GM23338 (cell line): ENCODE measurements around the gene FKBP6. TPM values are rescaled to one million over a fixed set of nuclear protein-coding genes. Genes with fewer than 3 reads are reported as not detected.

ENCODE experiments used
- ATAC-seq: fragments of 200-7000 bp; cut with Tn5 transposase; 3 replicates; pipeline ENCODE4 v1.9.1; 2020
- DNase-seq: peaks from one replicate; pipeline ENCODE4 v3.0.0-alpha.2; 2015; ENCODE audit warnings: low spot score
- H2AFZ ChIP-seq: fragments of 200-600 bp; sonication (generic); 2 replicates; pipeline ENCODE4 v1.8.0; 2016; ENCODE audit warnings: antibody characterized with exemption, mild to moderate bottlenecking, moderate library complexity
- H3F3A ChIP-seq: fragments of 200-600 bp; sonication (generic); replicated peaks from 2 replicates; pipeline ENCODE4 v1.8.0; 2017; ENCODE audit warnings: antibody characterized with exemption, mixed run types, low read depth
- H3K27ac ChIP-seq: fragments of 200-600 bp; sonication (generic); 2 replicates; pipeline ENCODE4 v1.6.1; 2016; ENCODE audit warnings: low read depth
- H3K27me3 ChIP-seq: fragments of 200-600 bp; sonication (generic); 2 replicates; pipeline ENCODE4 v1.8.0; 2016; ENCODE audit warnings: mild to moderate bottlenecking, mixed run types, moderate library complexity; ENCODE audit not compliant: insufficient read depth
- H3K36me3 ChIP-seq: fragments of 200-600 bp; sonication (generic); 2 replicates; pipeline ENCODE4 v1.8.0; 2016; ENCODE audit warnings: mild to moderate bottlenecking; ENCODE audit not compliant: insufficient read depth
- H3K4me1 ChIP-seq: fragments of 200-600 bp; sonication (generic); 2 replicates; pipeline ENCODE4 v1.8.0; 2016; ENCODE audit warnings: mild to moderate bottlenecking, moderate library complexity; ENCODE audit not compliant: insufficient read depth
- H3K4me2 ChIP-seq: fragments of 200-600 bp; sonication (generic); 2 replicates; pipeline ENCODE4 v1.7.1; 2017; ENCODE audit warnings: mixed run types
- H3K4me3 ChIP-seq: fragments of 200-600 bp; sonication (generic); 2 replicates; pipeline ENCODE4 v1.6.1; 2016; ENCODE audit warnings: mixed run types
- H3K79me2 ChIP-seq: fragments of 200-600 bp; sonication (generic); replicated peaks from 2 replicates; pipeline ENCODE4 v1.8.0; 2017; ENCODE audit warnings: mild to moderate bottlenecking; ENCODE audit not compliant: insufficient read depth
- H3K9me2 ChIP-seq: fragments of 200-600 bp; sonication (generic); 2 replicates; pipeline ENCODE4 v1.8.0; 2017; ENCODE audit not compliant: insufficient read depth
- H4K20me1 ChIP-seq: fragments of 200-600 bp; sonication (generic); replicated peaks from 2 replicates; pipeline ENCODE4 v1.8.0; 2017; ENCODE audit warnings: mild to moderate bottlenecking; ENCODE audit not compliant: insufficient read depth
- H3K27ac Mint-ChIP-seq: 2 replicates; pipeline ENCODE4 v1.8.0; 2020; ENCODE audit warnings: inconsistent platforms, mild to moderate bottlenecking, moderate library complexity, mixed read lengths
- H3K27me3 Mint-ChIP-seq: 3 replicates; pipeline ENCODE4 v1.8.0; 2022; ENCODE audit warnings: low read depth, mild to moderate bottlenecking, moderate library complexity, mixed read lengths, inconsistent platforms; ENCODE audit not compliant: insufficient read depth, poor library complexity
- H3K36me3 Mint-ChIP-seq: 3 replicates; pipeline ENCODE4 v1.8.0; 2021; ENCODE audit warnings: low read depth, mild to moderate bottlenecking, inconsistent platforms, moderate library complexity, mixed read lengths
- H3K4me1 Mint-ChIP-seq: 3 replicates; pipeline ENCODE4 v1.8.0; 2020; ENCODE audit warnings: mild to moderate bottlenecking, inconsistent platforms, mixed read lengths
- H3K4me3 Mint-ChIP-seq: 3 replicates; pipeline ENCODE4 v1.8.0; 2021; ENCODE audit warnings: moderate library complexity, mild to moderate bottlenecking, inconsistent platforms, mixed read lengths
- H3K9me3 Mint-ChIP-seq: 3 replicates; pipeline ENCODE4 v1.8.0; 2020; ENCODE audit warnings: moderate library complexity, mild to moderate bottlenecking, inconsistent platforms, mixed read lengths
- CREB1 ChIP-seq: fragments of 250-450 bp; sonication (Bioruptor Pico); IDR thresholded peaks from 2 replicates; pipeline ENCODE4 v1.5.0; 2020; ENCODE audit warnings: low read depth, mild to moderate bottlenecking, moderate library complexity
- ETS1 ChIP-seq: IDR thresholded peaks from 2 replicates; pipeline ENCODE4 v1.6.1; 2016; ENCODE audit warnings: antibody characterized with exemption
- EZH2 ChIP-seq: fragments of 200-600 bp; sonication (generic); IDR thresholded peaks from one replicate; pipeline ENCODE4 v1.8.0; 2017; ENCODE audit warnings: antibody characterized with exemption, mild to moderate bottlenecking, low read depth; ENCODE audit not compliant: unreplicated experiment
- EZH2phosphoT487 ChIP-seq: fragments of 200-600 bp; sonication (generic); IDR thresholded peaks from one replicate; pipeline ENCODE4 v1.8.1; 2018; ENCODE audit warnings: antibody characterized with exemption; ENCODE audit not compliant: unreplicated experiment
- JUNB ChIP-seq: IDR thresholded peaks from one replicate; pipeline ENCODE4 v1.6.1; 2016; ENCODE audit warnings: antibody characterized with exemption; ENCODE audit not compliant: unreplicated experiment
- NANOG ChIP-seq: IDR thresholded peaks from 2 replicates; pipeline ENCODE4 v1.6.1; 2016; ENCODE audit warnings: antibody characterized with exemption, borderline replicate concordance
- POLR2AphosphoS5 ChIP-seq: IDR thresholded peaks from 2 replicates; pipeline ENCODE4 v1.6.1; 2016; ENCODE audit warnings: antibody characterized with exemption, low read depth
- REST ChIP-seq: IDR thresholded peaks from one replicate; pipeline ENCODE4 v1.6.1; 2018; ENCODE audit warnings: antibody characterized with exemption; ENCODE audit not compliant: unreplicated experiment
- STAT1 ChIP-seq: IDR thresholded peaks from one replicate; pipeline ENCODE4 v1.6.1; 2016; ENCODE audit warnings: antibody characterized with exemption; ENCODE audit not compliant: unreplicated experiment
- ZNF114 ChIP-seq: fragments of 250-450 bp; sonication (Bioruptor Pico); IDR thresholded peaks from 2 replicates; pipeline ENCODE4 v1.5.0; 2020; ENCODE audit warnings: mild to moderate bottlenecking, moderate library complexity
- ZNF331 ChIP-seq: fragments of 250-450 bp; sonication (Bioruptor Pico); IDR thresholded peaks from 2 replicates; pipeline ENCODE4 v1.5.0; 2020; ENCODE audit warnings: low read depth, mild to moderate bottlenecking, moderate library complexity
- polyA plus RNA-seq: library from polyadenylated mRNA; unstranded; fragments of >200 nt; fragmentation: Nextera tagmentation; extraction: Ambion mirVana; gene quantifications from 2 replicates; pipeline ENCODE4 v1.2.1, GENCODE V29; 2016
- total RNA-seq: library from RNA; depleted of rRNA; stranded (reverse); fragments of >200 nt; shearing (Covaris generic); gene quantifications from 2 replicates; pipeline ENCODE4 v1.2.3, GENCODE V29; 2014

FKBP6 gene
- total and polyA plus RNA-seq, 2 experiments from 2014 or later, result 0.15 TPM; not detected in 1

GRCh38 chr7:73366127-73366526 is 38.2 kb downstream of the FKBP6 start (continued):
- TF ChIP-seq EZH2, result no peak
- TF ChIP-seq EZH2phosphoT487, result no peak
- TF ChIP-seq REST, result no peak
- TF ChIP-seq ETS1, result no peak
- TF ChIP-seq JUNB, result no peak
- no peak for TF ChIP-seq STAT1
- TF ChIP-seq ZNF114 (CRISPR knock-in tag), result no peak

GRCh38 chr7:73366990-73367389 is 39.0 kb downstream of the FKBP6 start:
- Histone ChIP-seq H2AFZ (no peak overlapping the region), H3K4me3 (no peak overlapping the region), H3K4me2 (no peak overlapping the region), H3F3A (no peaks in the 10 kb centered on the region), H3K27me3 (no peaks in the 10 kb centered on the region), H3K36me3 (no peaks in the 10 kb centered on the region), H3K79me2 (no peaks in the 10 kb centered on the region), H3K27ac (no peak overlapping the region), H3K9me2 (no peaks in the 10 kb centered on the region), H4K20me1 (no peaks in the 10 kb centered on the region), H3K4me1 (no peaks in the 10 kb centered on the region)
- no peaks in the 10 kb centered on the region for H3K36me3 Mint-ChIP-seq
- peaks cover 15% of the 10 kb centered on the region for H3K27me3 Mint-ChIP-seq
- no peak for ATAC-seq
- peaks cover 2% of the 10 kb centered on the region; the same call in 1 of the 3 replicates for H3K4me1 Mint-ChIP-seq
- H3K27ac Mint-ChIP-seq, result no peak overlapping the region
- H3K9me3 Mint-ChIP-seq, result no peaks in the 10 kb centered on the region
- H3K4me3 Mint-ChIP-seq, result no peak overlapping the region
- DNase-seq, result no peak
- TF ChIP-seq EZH2phosphoT487 (no peak), ZNF331 (CRISPR knock-in tag) (no peak), EZH2 (no peak), NANOG (no peak), CREB1 (CRISPR knock-in tag) (no peak), ZNF114 (CRISPR knock-in tag) (no peak), REST (no peak), POLR2AphosphoS5 (no peak), JUNB (no peak)
